Thoracic aorta (tissue), 2 donors: ENCODE measurements around the gene RNASEL. TPM values are rescaled to one million over a fixed set of nuclear protein-coding genes. Genes with fewer than 3 reads are reported as not detected.

ENCODE experiments used
- ATAC-seq: fragments of 150-250 bp; one replicate; pipeline ENCODE4 v1.8.0; 2017; ENCODE audit warnings: low read depth; ENCODE audit not compliant: insufficient number of reproducible peaks, low FRiP score
- DNase-seq: peaks from one replicate; pipeline ENCODE4 v3.0.0-alpha.2; 2020; ENCODE audit warnings: low spot score
- H3K27ac ChIP-seq, 2 donors: fragments of 200-600 bp; sonication (generic); 1 replicate in 1 of 2; 2 replicates in 1 of 2; pipeline ENCODE4 v1.5.1; 2016; ENCODE audit warnings: mild to moderate bottlenecking in 2 of 2, moderate library complexity in 2 of 2
- H3K27me3 ChIP-seq: fragments of 200-600 bp; sonication (generic); replicated peaks from 2 replicates; pipeline ENCODE4 v1.6.0; 2016; ENCODE audit warnings: mild to moderate bottlenecking; ENCODE audit not compliant: insufficient read depth
- H3K36me3 ChIP-seq: fragments of 200-600 bp; sonication (generic); one replicate; pipeline ENCODE4 v1.5.1; 2016
- H3K4me1 ChIP-seq, 2 donors: fragments of 200-600 bp; sonication (generic); 1 replicate in 1 of 2; 2 replicates in 1 of 2; pipeline versions ENCODE4 v1.5.1 to v1.6.0; 2016; ENCODE audit warnings: low read depth in 2 of 2, mild to moderate bottlenecking in 1 of 2; ENCODE audit not compliant: control insufficient read depth in 1 of 2
- H3K4me3 ChIP-seq: fragments of 200-600 bp; sonication (generic); 2 replicates; pipeline ENCODE4 v1.5.1; 2016; ENCODE audit warnings: mild to moderate bottlenecking
- H3K9me3 ChIP-seq: fragments of 200-600 bp; sonication (generic); 2 replicates; pipeline ENCODE4 v1.5.1; 2016
- CTCF ChIP-seq: fragments of 200-600 bp; sonication (generic); IDR thresholded peaks from one replicate; pipeline ENCODE4 v1.5.1; 2019; ENCODE audit warnings: antibody characterized with exemption
- total RNA-seq, 2 donors: library from RNA; depleted of rRNA; stranded (reverse); fragments of >200 nt; gene quantifications; one replicate each; pipeline versions ENCODE4 v1.1.0 to v1.2.3, GENCODE V29; 2016

RNASEL gene
- total RNA-seq, 2 donors from 2014 or later, result 5.9 to 11.2 TPM

- Histone ChIP-seq H3K27me3 (no peaks in the 10 kb centered on the region), H3K9me3 (no peaks in the 10 kb centered on the region), H3K36me3 (no peaks in the 10 kb centered on the region), H3K27ac (no peak overlapping the region), H3K4me3 (no peak overlapping the region), H3K4me1 (no peaks in the 10 kb centered on the region)
- no peak for DNase-seq
- no peak for ATAC-seq
- TF ChIP-seq CTCF, result no peak
Measured at GRCh38 chr1:182560392-182560984, 28.6 kb downstream of the RNASEL start.

- H3K9me3 ChIP-seq, result peaks cover 6% of the 10 kb centered on the region
- no peak overlapping the region for H3K27ac ChIP-seq
- no peaks in the 10 kb centered on the region for H3K36me3 ChIP-seq
- DNase-seq, result no peak
- no peak overlapping the region for H3K4me3 ChIP-seq
- no peaks in the 10 kb centered on the region for H3K27me3 ChIP-seq
- no peaks in the 10 kb centered on the region for H3K4me1 ChIP-seq
- no peak for ATAC-seq
- no peak for TF ChIP-seq CTCF
Measured at GRCh38 chr1:182556279-182556678, 32.8 kb downstream of the RNASEL start.

- Histone ChIP-seq H3K27ac (no peak overlapping the region), H3K27me3 (no peaks in the 10 kb centered on the region), H3K36me3 (no peaks in the 10 kb centered on the region), H3K9me3 (peaks cover 6% of the 10 kb centered on the region), H3K4me1 (no peaks in the 10 kb centered on the region), H3K4me3 (no peak overlapping the region)
- DNase-seq (no peak), ATAC-seq (no peak)
- no peak for TF ChIP-seq CTCF
Measured at GRCh38 chr1:182555493-182555892, 33.6 kb downstream of the RNASEL start.

- no peak for DNase-seq
- Histone ChIP-seq H3K4me3 (no peak overlapping the region), H3K36me3 (no peaks in the 10 kb centered on the region), H3K27ac (no peak overlapping the region), H3K9me3 (peaks cover 6% of the 10 kb centered on the region), H3K27me3 (no peaks in the 10 kb centered on the region), H3K4me1 (no peaks in the 10 kb centered on the region)
- TF ChIP-seq CTCF, result no peak
- no peak for ATAC-seq
Measured at GRCh38 chr1:182552527-182552926, 36.5 kb downstream of the RNASEL start.

GRCh38 chr1:182549811-182550210, 39.2 kb downstream of the RNASEL start:
- TF ChIP-seq CTCF, result no peak
- H3K27me3 ChIP-seq, result no peaks in the 10 kb centered on the region
- no peaks in the 10 kb centered on the region for H3K36me3 ChIP-seq
- H3K27ac ChIP-seq, result no peak overlapping the region
- no peaks in the 10 kb centered on the region for H3K4me1 ChIP-seq
- peaks cover 6% of the 10 kb centered on the region for H3K9me3 ChIP-seq
- DNase-seq (no peak), ATAC-seq (no peak)
- no peak overlapping the region for H3K4me3 ChIP-seq
